HepG2 (cell line): ENCODE results near the gene GOLT1A. TPM values are rescaled to one million over a fixed set of nuclear protein-coding genes. Genes with fewer than 3 reads are reported as not detected.

ENCODE experiments used
- FOXA1 ChIP-seq, 2 experiments: fragments of 450-650 bp in 1 of 2; sonication (generic) in 1 of 2; formaldehyde crosslinking in 1 of 2; IDR thresholded peaks; 2 replicates each; pipeline versions ENCODE4 v1.4.0 to v1.6.1; 2016 to 2020; ENCODE audit warnings: missing genetic modification reagents in 1 of 2
- IKZF4 ChIP-seq: sonication (generic); formaldehyde crosslinking; IDR thresholded peaks from 2 replicates; pipeline ENCODE4 v1.5.1; 2020; ENCODE audit warnings: borderline replicate concordance, mild to moderate bottlenecking, low read depth, missing genetic modification reagents; ENCODE audit errors: not compliant biosample characterization
- POGZ ChIP-seq: sonication (generic); formaldehyde crosslinking; IDR thresholded peaks from 2 replicates; pipeline ENCODE4 v1.4.0; 2020; ENCODE audit warnings: mild to moderate bottlenecking, missing genetic modification reagents
- RFX1 ChIP-seq: fragments of 450-650 bp; IDR thresholded peaks from 2 replicates; pipeline ENCODE4 v1.6.1; 2017
- RNF2 ChIP-seq: fragments of 450-650 bp; conservative IDR thresholded peaks from 2 replicates; pipeline ENCODE4 v1.6.1; 2016; ENCODE audit warnings: low read depth
- SMAD1 ChIP-seq: sonication (generic); formaldehyde crosslinking; IDR thresholded peaks from 2 replicates; pipeline ENCODE4 v1.4.0; 2020; ENCODE audit warnings: missing genetic modification reagents, low read depth, mild to moderate bottlenecking, borderline replicate concordance
- TEAD3 ChIP-seq: optimal IDR thresholded peaks from 2 replicates; pipeline ENCODE3; 2016; ENCODE audit warnings: borderline replicate concordance
- ZNF232 ChIP-seq: sonication (generic); formaldehyde crosslinking; IDR thresholded peaks from 2 replicates; pipeline ENCODE4 v1.4.0; 2020; ENCODE audit warnings: missing genetic modification reagents, borderline replicate concordance
- ZNF253 ChIP-seq: sonication (generic); formaldehyde crosslinking; IDR thresholded peaks from 2 replicates; pipeline ENCODE4 v1.8.0; 2022; ENCODE audit warnings: mild to moderate bottlenecking, missing genetic modification reagents, borderline replicate concordance
- ZNF274 ChIP-seq: sonication (generic); formaldehyde crosslinking; IDR thresholded peaks from 2 replicates; pipeline ENCODE4 v1.5.1; 2020; ENCODE audit warnings: mild to moderate bottlenecking, missing genetic modification reagents
- ZNF546 ChIP-seq: sonication (generic); formaldehyde crosslinking; conservative IDR thresholded peaks from 2 replicates; pipeline ENCODE4 v1.8.1; 2023; ENCODE audit warnings: mild to moderate bottlenecking, missing genetic modification reagents
- ZNF547 ChIP-seq: sonication (generic); formaldehyde crosslinking; IDR thresholded peaks from 2 replicates; pipeline ENCODE4 v1.5.1; 2020; ENCODE audit warnings: mild to moderate bottlenecking, missing genetic modification reagents
- ZNF550 ChIP-seq: sonication (generic); formaldehyde crosslinking; IDR thresholded peaks from 2 replicates; pipeline ENCODE4 v1.4.0; 2020; ENCODE audit warnings: mild to moderate bottlenecking, missing genetic modification reagents, borderline replicate concordance
- ZNF777 ChIP-seq: sonication (generic); formaldehyde crosslinking; IDR thresholded peaks from 2 replicates; pipeline ENCODE4 v1.4.0; 2020; ENCODE audit warnings: missing genetic modification reagents
- polyA plus RNA-seq, 8 experiments: library from polyadenylated mRNA; depleted of rRNA in 3 of 8; stranded (reverse) in 7 of 8; unstranded in 1 of 8; fragments of >200 nt; fragmentation: Illumina TruSeq in 4 of 8; extraction: Trizol in 4 of 8; gene quantifications; 2 replicates each; pipeline versions ENCODE4 v1.2.1 to v1.2.3, GENCODE V29; 2011 to 2016; ENCODE audit warnings: low read depth in 4 of 8, missing spikeins in 1 of 8, mixed read lengths in 1 of 8; ENCODE audit not compliant: insufficient read depth in 1 of 8
- total RNA-seq, 5 experiments: library from RNA; depleted of rRNA; stranded (reverse); fragments of >200 nt; fragmentation: Illumina TruSeq; extraction: Trizol; gene quantifications; 2 replicates each; pipeline ENCODE4 v1.2.3, GENCODE V29; 2016; ENCODE audit warnings: low read depth in 1 of 5
- TF ChIP-seq, protein P1 (sequence below): sonication (generic); formaldehyde crosslinking; IDR thresholded peaks from 2 replicates; pipeline ENCODE4 v1.5.1; 2020; ENCODE audit warnings: mild to moderate bottlenecking, missing genetic modification reagents, moderate library complexity
- TF ChIP-seq, protein P2 (sequence below): sonication (generic); formaldehyde crosslinking; conservative IDR thresholded peaks from 2 replicates; pipeline ENCODE4 v1.4.0; 2020; ENCODE audit warnings: missing genetic modification reagents
- TF ChIP-seq, protein P3 (sequence below): IDR thresholded peaks from 2 replicates; pipeline ENCODE4 v1.6.1; 2012; ENCODE audit warnings: inconsistent platforms
- TF ChIP-seq, protein P4 (sequence below): sonication (generic); formaldehyde crosslinking; IDR thresholded peaks from 2 replicates; pipeline ENCODE4 v1.4.0; 2020; ENCODE audit warnings: missing genetic modification reagents; ENCODE audit errors: not compliant biosample characterization
- TF ChIP-seq, protein P5 (sequence below): IDR thresholded peaks from 2 replicates; pipeline ENCODE4 v1.6.1; 2016; ENCODE audit warnings: low read depth, borderline replicate concordance
- TF ChIP-seq, protein P6 (sequence below): sonication (generic); formaldehyde crosslinking; IDR thresholded peaks from 2 replicates; pipeline ENCODE4 v1.4.0; 2020; ENCODE audit warnings: missing genetic modification reagents

The GOLT1A gene
- total and polyA plus RNA-seq, 2 of the 13 experiments (the other 11 are each of a cell fraction or from before 2014, with no cell fraction given): 25.8 to 28.0 TPM

DNA sequence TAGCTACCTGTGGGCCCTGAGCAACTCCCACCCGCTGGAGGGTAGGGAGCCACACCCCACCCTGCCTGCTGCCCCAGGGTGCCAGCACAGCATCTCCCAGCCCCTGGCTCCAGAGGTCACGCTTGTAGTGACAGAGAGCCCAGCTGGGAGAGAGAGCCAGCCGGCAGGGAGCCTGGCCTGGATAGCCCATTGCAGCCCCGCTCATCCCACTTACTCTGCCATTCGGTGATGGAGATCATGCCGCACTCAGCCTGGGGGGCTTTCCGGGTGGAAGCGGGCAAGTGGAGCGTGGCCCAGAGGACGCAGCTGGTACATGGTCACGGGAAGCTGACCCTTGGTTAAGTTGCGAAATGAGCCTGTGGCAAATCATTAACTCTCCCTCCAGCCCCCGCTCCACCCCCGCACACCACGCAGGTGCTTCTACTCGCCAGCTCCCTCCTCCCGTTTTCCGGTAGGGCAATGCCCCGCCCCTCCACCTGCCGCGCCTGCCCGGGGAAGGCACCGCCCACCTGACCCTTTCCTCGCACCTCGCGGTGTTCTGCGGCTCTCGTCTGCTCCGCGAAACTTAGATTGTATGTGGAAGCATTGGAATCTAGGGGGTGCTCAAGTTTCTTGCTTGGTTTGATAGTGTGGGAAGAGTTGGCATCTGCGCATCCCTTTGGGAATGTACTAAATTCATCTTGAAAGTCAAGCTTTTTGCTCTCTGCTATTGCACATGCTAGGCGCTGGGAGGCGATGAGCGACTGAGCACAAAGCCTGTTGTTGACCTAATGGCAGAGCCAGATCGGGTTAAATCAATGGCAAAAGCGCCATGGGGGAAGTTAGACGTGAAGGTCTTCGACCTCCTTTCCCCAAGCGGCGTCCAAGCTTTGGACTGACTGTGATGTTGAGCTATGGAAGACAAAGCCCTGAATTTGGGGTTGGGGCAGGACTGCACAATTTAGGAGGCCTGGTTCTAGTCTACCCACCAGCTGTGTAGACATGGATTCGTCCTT lies at the start of gene GOLT1A (continued):
- TF ChIP-seq, protein P1, sequence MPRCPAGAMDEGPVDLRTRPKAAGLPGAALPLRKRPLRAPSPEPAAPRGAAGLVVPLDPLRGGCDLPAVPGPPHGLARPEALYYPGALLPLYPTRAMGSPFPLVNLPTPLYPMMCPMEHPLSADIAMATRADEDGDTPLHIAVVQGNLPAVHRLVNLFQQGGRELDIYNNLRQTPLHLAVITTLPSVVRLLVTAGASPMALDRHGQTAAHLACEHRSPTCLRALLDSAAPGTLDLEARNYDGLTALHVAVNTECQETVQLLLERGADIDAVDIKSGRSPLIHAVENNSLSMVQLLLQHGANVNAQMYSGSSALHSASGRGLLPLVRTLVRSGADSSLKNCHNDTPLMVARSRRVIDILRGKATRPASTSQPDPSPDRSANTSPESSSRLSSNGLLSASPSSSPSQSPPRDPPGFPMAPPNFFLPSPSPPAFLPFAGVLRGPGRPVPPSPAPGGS (CRISPR knock-in tag): peak; percentile 59
- peak; percentile 98 for TF ChIP-seq ZNF777
- TF ChIP-seq ZNF546 (CRISPR knock-in tag): no peak
- TF ChIP-seq, protein P2, sequence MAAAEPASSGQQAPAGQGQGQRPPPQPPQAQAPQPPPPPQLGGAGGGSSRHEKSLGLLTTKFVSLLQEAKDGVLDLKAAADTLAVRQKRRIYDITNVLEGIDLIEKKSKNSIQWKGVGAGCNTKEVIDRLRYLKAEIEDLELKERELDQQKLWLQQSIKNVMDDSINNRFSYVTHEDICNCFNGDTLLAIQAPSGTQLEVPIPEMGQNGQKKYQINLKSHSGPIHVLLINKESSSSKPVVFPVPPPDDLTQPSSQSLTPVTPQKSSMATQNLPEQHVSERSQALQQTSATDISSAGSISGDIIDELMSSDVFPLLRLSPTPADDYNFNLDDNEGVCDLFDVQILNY (CRISPR knock-in tag): no peak
- TF ChIP-seq ZNF547 (CRISPR knock-in tag): peak; percentile 48; the same call in 1 of the 2 replicates
- peak; percentile 89 for TF ChIP-seq POGZ (CRISPR knock-in tag)
- no peak for TF ChIP-seq FOXA1 (IDR thresholded peaks at IDR 0.05)
- peak; percentile 92 for TF ChIP-seq FOXA1 (CRISPR knock-in tag; IDR thresholded peaks at IDR 0.05)
- TF ChIP-seq, protein P3, sequence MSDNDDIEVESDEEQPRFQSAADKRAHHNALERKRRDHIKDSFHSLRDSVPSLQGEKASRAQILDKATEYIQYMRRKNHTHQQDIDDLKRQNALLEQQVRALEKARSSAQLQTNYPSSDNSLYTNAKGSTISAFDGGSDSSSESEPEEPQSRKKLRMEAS: peak; percentile 96
- TF ChIP-seq, protein P4, sequence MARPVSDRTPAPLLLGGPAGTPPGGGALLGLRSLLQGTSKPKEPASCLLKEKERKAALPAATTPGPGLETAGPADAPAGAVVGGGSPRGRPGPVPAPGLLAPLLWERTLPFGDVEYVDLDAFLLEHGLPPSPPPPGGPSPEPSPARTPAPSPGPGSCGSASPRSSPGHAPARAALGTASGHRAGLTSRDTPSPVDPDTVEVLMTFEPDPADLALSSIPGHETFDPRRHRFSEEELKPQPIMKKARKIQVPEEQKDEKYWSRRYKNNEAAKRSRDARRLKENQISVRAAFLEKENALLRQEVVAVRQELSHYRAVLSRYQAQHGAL (CRISPR knock-in tag): no peak
- TF ChIP-seq RFX1: no peak
- TF ChIP-seq ZNF253 (CRISPR knock-in tag): no peak
- peak; percentile 86 for TF ChIP-seq TEAD3
- TF ChIP-seq SMAD1 (CRISPR knock-in tag): no peak
- TF ChIP-seq ZNF232 (CRISPR knock-in tag): peak; percentile 89; the same call in 1 of the 2 replicates
- peak; percentile 78; the same call in 1 of the 2 replicates for TF ChIP-seq RNF2
- TF ChIP-seq ZNF274 (CRISPR knock-in tag): peak; percentile 32; the same call in 1 of the 2 replicates
- TF ChIP-seq IKZF4 (CRISPR knock-in tag): peak; percentile 66
- TF ChIP-seq, protein P5, sequence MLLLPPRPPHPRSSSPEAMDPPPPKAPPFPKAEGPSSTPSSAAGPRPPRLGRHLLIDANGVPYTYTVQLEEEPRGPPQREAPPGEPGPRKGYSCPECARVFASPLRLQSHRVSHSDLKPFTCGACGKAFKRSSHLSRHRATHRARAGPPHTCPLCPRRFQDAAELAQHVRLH: peak; percentile 49; the same call in 1 of the 2 replicates
- no peak for TF ChIP-seq ZNF550
- TF ChIP-seq, protein P6, sequence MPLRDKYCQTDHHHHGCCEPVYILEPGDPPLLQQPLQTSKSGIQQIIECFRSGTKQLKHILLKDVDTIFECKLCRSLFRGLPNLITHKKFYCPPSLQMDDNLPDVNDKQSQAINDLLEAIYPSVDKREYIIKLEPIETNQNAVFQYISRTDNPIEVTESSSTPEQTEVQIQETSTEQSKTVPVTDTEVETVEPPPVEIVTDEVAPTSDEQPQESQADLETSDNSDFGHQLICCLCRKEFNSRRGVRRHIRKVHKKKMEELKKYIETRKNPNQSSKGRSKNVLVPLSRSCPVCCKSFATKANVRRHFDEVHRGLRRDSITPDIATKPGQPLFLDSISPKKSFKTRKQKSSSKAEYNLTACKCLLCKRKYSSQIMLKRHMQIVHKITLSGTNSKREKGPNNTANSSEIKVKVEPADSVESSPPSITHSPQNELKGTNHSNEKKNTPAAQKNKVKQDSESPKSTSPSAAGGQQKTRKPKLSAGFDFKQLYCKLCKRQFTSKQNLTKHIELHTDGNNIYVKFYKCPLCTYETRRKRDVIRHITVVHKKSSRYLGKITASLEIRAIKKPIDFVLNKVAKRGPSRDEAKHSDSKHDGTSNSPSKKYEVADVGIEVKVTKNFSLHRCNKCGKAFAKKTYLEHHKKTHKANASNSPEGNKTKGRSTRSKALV (CRISPR knock-in tag): peak; percentile 83; the same call in 1 of the 2 replicates
